SK-N-SH (cell line): ENCODE data around the gene SLC13A4. TPM values are rescaled to one million over a fixed set of nuclear protein-coding genes. Genes with fewer than 3 reads are reported as not detected.
A peak's percentile ranks its signal among the peaks of the same experiment; 100 is the strongest.

Source experiments
- CTCF ChIA-PET: fragments of 300-600, 350-600 bp; formaldehyde crosslinking; extraction: SDS; loops from one replicate; lab custom pipeline; 2021; lab: Yijun Ruan, JAX
- POLR2A ChIA-PET: fragments of 350-600 bp; sonication (Branson Sonifier 250); formaldehyde crosslinking; extraction: SDS; loops from one replicate; lab custom pipeline; 2020; ENCODE audit warnings: antibody characterized with exemption, inconsistent platforms; lab: Yijun Ruan, JAX
- DNase-seq: peaks from one replicate; pipeline ENCODE4 v3.0.0; 2012
- H2AFZ ChIP-seq: fragments of 200-600 bp; sonication (generic); 2 replicates; pipeline ENCODE4 v1.8.1; 2016; ENCODE audit warnings: antibody characterized with exemption, mild to moderate bottlenecking, low read depth
- H3F3A ChIP-seq: fragments of 200-600 bp; sonication (generic); replicated peaks from 2 replicates; pipeline ENCODE3; 2016; ENCODE audit warnings: antibody characterized with exemption, mild to moderate bottlenecking; ENCODE audit not compliant: insufficient read depth
- H3K27ac ChIP-seq, 2 experiments: fragments of 200-500 bp in 1 of 2; fragments of 200-600 bp in 1 of 2; sonication (Bioruptor generic) in 1 of 2; sonication (generic), shearing (Covaris generic) in 1 of 2; 2 replicates each; pipeline versions ENCODE4 v1.5.1 to v1.6.1; 2014 to 2016; ENCODE audit warnings: low read depth in 2 of 2, inconsistent platforms in 1 of 2, low read length in 1 of 2, mild to moderate bottlenecking in 1 of 2, mixed read lengths in 1 of 2
- H3K27me3 ChIP-seq: fragments of 200-600 bp; sonication (generic), shearing (Covaris generic); 2 replicates; pipeline ENCODE4 v1.6.1; 2016; ENCODE audit warnings: mixed run types; ENCODE audit not compliant: insufficient read depth
- H3K36me3 ChIP-seq, 2 experiments: fragments of 200-500 bp in 1 of 2; fragments of 200-600 bp in 1 of 2; sonication (Bioruptor generic) in 1 of 2; sonication (generic) in 1 of 2; replicated peaks in 1 of 2; 2 replicates each; pipeline versions ENCODE3 to v1.5.1; 2014 to 2016; ENCODE audit warnings: low read length in 1 of 2, mild to moderate bottlenecking in 1 of 2; ENCODE audit not compliant: insufficient read depth in 2 of 2, control insufficient read depth in 1 of 2
- H3K4me1 ChIP-seq, 2 experiments: fragments of 200-500 bp in 1 of 2; fragments of 200-600 bp in 1 of 2; sonication (Bioruptor generic) in 1 of 2; sonication (generic), shearing (Covaris generic) in 1 of 2; 2 replicates each; pipeline versions ENCODE4 v1.5.1 to v1.6.1; 2014 to 2016; ENCODE audit warnings: low read depth in 1 of 2, low read length in 1 of 2, mixed run types in 1 of 2; ENCODE audit not compliant: insufficient read depth in 2 of 2, control insufficient read depth in 1 of 2
- H3K4me2 ChIP-seq: fragments of 200-600 bp; sonication (generic), shearing (Covaris generic); 2 replicates; pipeline ENCODE4 v1.6.1; 2017; ENCODE audit warnings: mixed run types
- H3K4me3 ChIP-seq, 2 experiments: fragments of 200-500 bp in 1 of 2; fragments of 200-600 bp in 1 of 2; sonication (Bioruptor generic) in 1 of 2; sonication (generic), shearing (Covaris generic) in 1 of 2; 2 replicates each; pipeline versions ENCODE4 v1.5.1 to v1.8.1; 2014 to 2016; ENCODE audit warnings: low read depth in 2 of 2, inconsistent platforms in 1 of 2, low read length in 1 of 2, mild to moderate bottlenecking in 1 of 2, mixed read lengths in 1 of 2, moderate library complexity in 1 of 2
- H3K79me2 ChIP-seq: fragments of 200-600 bp; sonication (generic); 2 replicates; pipeline ENCODE4 v1.8.1; 2017; ENCODE audit warnings: mild to moderate bottlenecking; ENCODE audit not compliant: insufficient read depth
- H3K9ac ChIP-seq: fragments of 200-600 bp; sonication (generic); 2 replicates; pipeline ENCODE4 v1.6.1; 2017; ENCODE audit warnings: mixed run types
- H3K9me2 ChIP-seq: fragments of 200-600 bp; sonication (generic); 2 replicates; pipeline ENCODE4 v1.6.1; 2017; ENCODE audit warnings: mixed run types
- H3K9me3 ChIP-seq: fragments of 200-600 bp; sonication (generic); 2 replicates; pipeline ENCODE4 v1.6.1; 2017; ENCODE audit warnings: mixed run types, mild to moderate bottlenecking, moderate library complexity
- H4K20me1 ChIP-seq: fragments of 200-600 bp; sonication (generic); 2 replicates; pipeline ENCODE4 v1.6.1; 2017; ENCODE audit warnings: mild to moderate bottlenecking, mixed run types; ENCODE audit not compliant: insufficient read depth
- CHD2 ChIP-seq: fragments of 150-350 bp; IDR thresholded peaks from 2 replicates; pipeline ENCODE4 v1.6.1; 2018; ENCODE audit warnings: low read length; ENCODE audit not compliant: partially characterized antibody
- EP300 ChIP-seq, 2 experiments: IDR thresholded peaks; 2 replicates each; pipeline versions ENCODE4 v1.4.0 to v1.6.1; 2012; ENCODE audit warnings: borderline replicate concordance in 1 of 2, low read depth in 1 of 2, low read length in 1 of 2
- FOSL2 ChIP-seq: IDR thresholded peaks from 2 replicates; pipeline ENCODE4 v1.4.0; 2012; ENCODE audit warnings: low read depth, mild to moderate bottlenecking, moderate library complexity, borderline replicate concordance
- GABPA ChIP-seq: IDR thresholded peaks from 2 replicates; pipeline ENCODE4 v1.4.0; 2012; ENCODE audit warnings: low read depth, mild to moderate bottlenecking
- JUND ChIP-seq: IDR thresholded peaks from 2 replicates; pipeline ENCODE4 v1.4.0; 2012
- NFIC ChIP-seq: IDR thresholded peaks from 2 replicates; pipeline ENCODE4 v1.4.0; 2012; ENCODE audit warnings: borderline replicate concordance
- RFX5 ChIP-seq: IDR thresholded peaks from 2 replicates; pipeline ENCODE4 v1.6.1; 2012; ENCODE audit warnings: mild to moderate bottlenecking, improper control_type of control experiment, low read length
- RXRA ChIP-seq: IDR thresholded peaks from 2 replicates; pipeline ENCODE4 v1.4.0; 2012; ENCODE audit warnings: low read depth, mild to moderate bottlenecking, borderline replicate concordance
- TCF12 ChIP-seq: IDR thresholded peaks from 2 replicates; pipeline ENCODE4 v1.4.0; 2012
- WGBS: methylation state at CpG from one replicate; pipeline ENCODE4 v1.1.6; 2017; ENCODE audit warnings: low lambda C conversion rate; 5-methylcytosine and 5-hydroxymethylcytosine counted together
- polyA plus RNA-seq, 3 experiments: library from polyadenylated mRNA; depleted of rRNA; stranded (reverse); fragments of >200 nt; gene quantifications; 2 replicates each; pipeline ENCODE4 v1.2.3, GENCODE V29; 2012
- TF ChIP-seq, protein P1 (sequence below): fragments of 150-350 bp; IDR thresholded peaks from 2 replicates; pipeline ENCODE4 v1.6.1; 2016; ENCODE audit warnings: mild to moderate bottlenecking, low read depth, low read length
- TF ChIP-seq, protein P2 (sequence below): IDR thresholded peaks from 2 replicates; pipeline ENCODE4 v1.6.1; 2012; ENCODE audit warnings: mild to moderate bottlenecking, low read depth, low read length, moderate library complexity
- TF ChIP-seq, protein P3 (sequence below): IDR thresholded peaks from 2 replicates; pipeline ENCODE4; 2012

The SLC13A4 gene
- polyA plus RNA-seq, 1 of the 3 experiments (the other 2 are of a cell fraction), result 0.30 TPM

DNA sequence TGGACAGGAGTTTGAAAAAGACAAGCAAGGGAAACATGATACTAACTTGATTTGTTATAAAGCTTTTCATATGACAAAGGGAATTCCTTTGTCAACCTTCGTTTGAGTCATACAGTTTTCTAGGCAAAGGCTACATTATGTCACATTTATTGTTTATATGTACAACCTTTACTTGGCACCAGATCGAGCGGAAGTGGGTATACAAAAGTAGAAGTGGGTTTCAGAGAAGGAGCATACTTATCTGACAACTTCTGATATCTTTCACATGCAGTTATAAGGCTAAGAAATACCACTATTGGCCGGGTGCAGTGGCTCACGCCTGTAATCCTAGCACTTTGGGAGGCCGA lies 54.7 kb downstream of the SLC13A4 start:
- no peaks in the 10 kb centered on the region for H3K9me2 ChIP-seq
- H3K27ac ChIP-seq, result peak overlapping the region; percentile 71 to 77; a peak in 3 of 4 replicates
- POLR2A ChIA-PET, result interaction anchor here (1.4 kb wide), 1 partner anchor 11 kb away, joined by 5 read pairs; the partner anchor contains the start of gene STMP1
- peaks cover 10 to 35% of the 10 kb centered on the region in 2 experiments for H3K4me1 ChIP-seq
- H3K9ac ChIP-seq, result peak overlapping the region; percentile 31; the same call in 1 of the 2 replicates
- TF ChIP-seq FOSL2 (0 out of 2 replicates have a peak, but pooled peaks have one; percentile 46), RFX5 (no peak), NFIC (peak; percentile 66; the same call in 1 of the 2 replicates), TCF12 (peak; percentile 56; the same call in 1 of the 2 replicates), JUND (peak; percentile 47), GABPA (no peak), CHD2 (no peak), RXRA (peak; percentile 43; the same call in 1 of the 2 replicates), EP300 (IDR thresholded peaks at IDR 0.05; ENCODE audit: borderline replicate concordance in 1 of 2, low read depth in 1 of 2, low read length in 1 of 2) (0 out of 4 replicates have a peak, but pooled peaks of 1 of the 2 experiments have one; percentile 43)
- TF ChIP-seq, protein P1, sequence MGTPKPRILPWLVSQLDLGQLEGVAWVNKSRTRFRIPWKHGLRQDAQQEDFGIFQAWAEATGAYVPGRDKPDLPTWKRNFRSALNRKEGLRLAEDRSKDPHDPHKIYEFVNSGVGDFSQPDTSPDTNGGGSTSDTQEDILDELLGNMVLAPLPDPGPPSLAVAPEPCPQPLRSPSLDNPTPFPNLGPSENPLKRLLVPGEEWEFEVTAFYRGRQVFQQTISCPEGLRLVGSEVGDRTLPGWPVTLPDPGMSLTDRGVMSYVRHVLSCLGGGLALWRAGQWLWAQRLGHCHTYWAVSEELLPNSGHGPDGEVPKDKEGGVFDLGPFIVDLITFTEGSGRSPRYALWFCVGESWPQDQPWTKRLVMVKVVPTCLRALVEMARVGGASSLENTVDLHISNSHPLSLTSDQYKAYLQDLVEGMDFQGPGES, result no peak
- TF ChIP-seq, protein P2, sequence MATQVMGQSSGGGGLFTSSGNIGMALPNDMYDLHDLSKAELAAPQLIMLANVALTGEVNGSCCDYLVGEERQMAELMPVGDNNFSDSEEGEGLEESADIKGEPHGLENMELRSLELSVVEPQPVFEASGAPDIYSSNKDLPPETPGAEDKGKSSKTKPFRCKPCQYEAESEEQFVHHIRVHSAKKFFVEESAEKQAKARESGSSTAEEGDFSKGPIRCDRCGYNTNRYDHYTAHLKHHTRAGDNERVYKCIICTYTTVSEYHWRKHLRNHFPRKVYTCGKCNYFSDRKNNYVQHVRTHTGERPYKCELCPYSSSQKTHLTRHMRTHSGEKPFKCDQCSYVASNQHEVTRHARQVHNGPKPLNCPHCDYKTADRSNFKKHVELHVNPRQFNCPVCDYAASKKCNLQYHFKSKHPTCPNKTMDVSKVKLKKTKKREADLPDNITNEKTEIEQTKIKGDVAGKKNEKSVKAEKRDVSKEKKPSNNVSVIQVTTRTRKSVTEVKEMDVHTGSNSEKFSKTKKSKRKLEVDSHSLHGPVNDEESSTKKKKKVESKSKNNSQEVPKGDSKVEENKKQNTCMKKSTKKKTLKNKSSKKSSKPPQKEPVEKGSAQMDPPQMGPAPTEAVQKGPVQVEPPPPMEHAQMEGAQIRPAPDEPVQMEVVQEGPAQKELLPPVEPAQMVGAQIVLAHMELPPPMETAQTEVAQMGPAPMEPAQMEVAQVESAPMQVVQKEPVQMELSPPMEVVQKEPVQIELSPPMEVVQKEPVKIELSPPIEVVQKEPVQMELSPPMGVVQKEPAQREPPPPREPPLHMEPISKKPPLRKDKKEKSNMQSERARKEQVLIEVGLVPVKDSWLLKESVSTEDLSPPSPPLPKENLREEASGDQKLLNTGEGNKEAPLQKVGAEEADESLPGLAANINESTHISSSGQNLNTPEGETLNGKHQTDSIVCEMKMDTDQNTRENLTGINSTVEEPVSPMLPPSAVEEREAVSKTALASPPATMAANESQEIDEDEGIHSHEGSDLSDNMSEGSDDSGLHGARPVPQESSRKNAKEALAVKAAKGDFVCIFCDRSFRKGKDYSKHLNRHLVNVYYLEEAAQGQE, result no peak
- TF ChIP-seq, protein P3, sequence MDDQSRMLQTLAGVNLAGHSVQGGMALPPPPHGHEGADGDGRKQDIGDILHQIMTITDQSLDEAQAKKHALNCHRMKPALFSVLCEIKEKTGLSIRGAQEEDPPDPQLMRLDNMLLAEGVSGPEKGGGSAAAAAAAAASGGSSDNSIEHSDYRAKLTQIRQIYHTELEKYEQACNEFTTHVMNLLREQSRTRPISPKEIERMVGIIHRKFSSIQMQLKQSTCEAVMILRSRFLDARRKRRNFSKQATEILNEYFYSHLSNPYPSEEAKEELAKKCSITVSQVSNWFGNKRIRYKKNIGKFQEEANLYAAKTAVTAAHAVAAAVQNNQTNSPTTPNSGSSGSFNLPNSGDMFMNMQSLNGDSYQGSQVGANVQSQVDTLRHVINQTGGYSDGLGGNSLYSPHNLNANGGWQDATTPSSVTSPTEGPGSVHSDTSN, result peak; percentile 63
- TF ChIP-seq, all 33 proteins: peak for 7
- Histone ChIP-seq H2AFZ (no peak overlapping the region), H4K20me1 (peaks cover 39% of the 10 kb centered on the region), H3F3A (peaks cover 47% of the 10 kb centered on the region), H3K27me3 (no peaks in the 10 kb centered on the region), H3K9me3 (no peaks in the 10 kb centered on the region), H3K79me2 (peaks cover 100% of the 10 kb centered on the region), H3K4me3 (no peak overlapping the region), H3K4me2 (peak overlapping the region; percentile 42; the same call in 1 of the 2 replicates), H3K36me3 (peaks cover 27 to 33% of the 10 kb centered on the region in 2 experiments)
- 56% methylated on average over 6 of the region's 6 CpGs for WGBS
- CTCF ChIA-PET, result interaction anchor here (0.8 to 9.3 kb wide), 42 partner anchors 9 to 1919 kb away, joined by 3 to 153 read pairs (median 4); partner anchors contain the start of gene STMP1
- no peak for DNase-seq
